ENCODE data around the gene PRIMA1.

PRIMA1 gene

DNA sequence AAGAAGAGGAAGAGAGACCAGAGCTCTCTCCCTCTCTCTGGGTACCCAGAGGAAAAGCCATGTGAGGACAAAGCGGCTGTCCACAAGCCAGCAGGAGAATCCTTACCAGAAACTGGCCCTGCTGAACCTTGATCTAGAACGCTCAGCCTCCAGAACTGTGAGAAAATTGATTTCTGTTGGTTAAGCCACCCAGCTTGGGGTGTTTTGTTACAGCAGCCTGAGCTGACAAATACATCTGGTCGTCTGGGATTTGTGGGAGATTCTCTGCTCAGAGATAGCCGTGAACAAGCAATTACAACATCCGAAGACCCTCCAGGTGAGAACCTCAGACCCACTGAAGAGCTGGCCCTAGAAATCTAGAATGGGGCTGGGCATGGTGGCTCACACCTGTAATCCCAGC, 6.5 kb upstream of the PRIMA1 start:
- H3K36me3 ChIP-seq (ENCODE audit: insufficient read depth, low read length) = no peaks in the 10 kb centered on the region
- H3K9me3 ChIP-seq (ENCODE audit: low read length) = no peaks in the 10 kb centered on the region

DNA sequence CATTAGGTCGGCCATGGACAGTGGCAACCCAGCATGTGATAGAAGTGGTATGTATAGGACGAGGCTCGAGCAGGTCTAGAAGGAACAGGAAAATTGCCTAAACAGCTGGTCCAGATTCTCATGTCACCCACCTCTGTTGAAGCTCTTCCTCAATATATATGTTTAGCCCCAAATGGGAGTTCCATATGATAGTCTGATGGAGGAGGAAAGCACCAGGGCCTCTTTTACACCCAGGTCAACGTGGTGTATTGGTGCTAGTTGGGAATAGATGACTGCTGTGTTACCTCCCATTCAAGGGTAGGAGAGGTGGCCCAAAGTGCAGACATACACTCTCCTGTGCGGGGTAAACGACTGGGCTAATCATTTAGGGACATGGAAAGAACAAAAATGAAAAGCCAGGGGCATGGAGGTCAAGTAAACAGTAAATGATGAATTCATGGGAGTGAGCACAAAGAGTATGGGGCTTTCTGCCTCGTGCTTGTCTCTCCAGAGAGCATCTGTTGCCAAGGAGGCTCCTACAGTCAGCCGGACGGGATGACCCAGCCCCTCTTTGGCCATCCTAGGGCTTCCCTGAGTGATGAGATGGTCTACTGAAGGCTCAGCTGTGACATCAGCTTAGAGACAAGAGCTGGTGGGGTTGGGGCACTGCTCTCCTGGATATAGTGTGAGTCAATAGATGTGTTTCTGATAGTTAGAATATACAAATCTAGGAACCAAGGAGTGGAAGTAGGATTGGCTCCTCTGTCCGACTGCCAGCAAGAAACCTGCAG, 5.5 kb upstream of the PRIMA1 start:
- Histone ChIP-seq H3K4me3 (ENCODE audit: low read depth, low read length, poor library complexity, severe bottlenecking) (no peak overlapping the region), H3K36me3 (ENCODE audit: insufficient read depth, low read length) (no peaks in the 10 kb centered on the region), H2AFZ (ENCODE audit: low read length) (no peak overlapping the region), H3K27me3 (ENCODE audit: insufficient read depth, low read length) (peaks cover 11% of the 10 kb centered on the region; the same call in 1 of the 2 replicates), H3K9me3 (ENCODE audit: low read length) (no peaks in the 10 kb centered on the region), H3K9ac (ENCODE audit: low read length) (no peak overlapping the region), H4K20me1 (ENCODE audit: insufficient read depth, low read length) (no peaks in the 10 kb centered on the region), H3K9me2 (ENCODE audit: low read depth, low read length) (no peaks in the 10 kb centered on the region), H3K4me2 (ENCODE audit: low read length) (no peak overlapping the region), H3K79me2 (ENCODE audit: insufficient read depth, low read length) (no peaks in the 10 kb centered on the region), H3K4me1 (ENCODE audit: insufficient read depth, low read length, severe bottlenecking) (no peaks in the 10 kb centered on the region), H3K27ac (ENCODE audit: low read depth, low read length, poor library complexity, severe bottlenecking) (no peak overlapping the region), H3F3A (ENCODE audit: insufficient read depth, low read length) (no peaks in the 10 kb centered on the region)
- no peak for TF ChIP-seq EZH2 (IDR thresholded peaks at IDR 0.05; ENCODE audit: borderline replicate concordance, low read length)
- TF ChIP-seq, protein P1, sequence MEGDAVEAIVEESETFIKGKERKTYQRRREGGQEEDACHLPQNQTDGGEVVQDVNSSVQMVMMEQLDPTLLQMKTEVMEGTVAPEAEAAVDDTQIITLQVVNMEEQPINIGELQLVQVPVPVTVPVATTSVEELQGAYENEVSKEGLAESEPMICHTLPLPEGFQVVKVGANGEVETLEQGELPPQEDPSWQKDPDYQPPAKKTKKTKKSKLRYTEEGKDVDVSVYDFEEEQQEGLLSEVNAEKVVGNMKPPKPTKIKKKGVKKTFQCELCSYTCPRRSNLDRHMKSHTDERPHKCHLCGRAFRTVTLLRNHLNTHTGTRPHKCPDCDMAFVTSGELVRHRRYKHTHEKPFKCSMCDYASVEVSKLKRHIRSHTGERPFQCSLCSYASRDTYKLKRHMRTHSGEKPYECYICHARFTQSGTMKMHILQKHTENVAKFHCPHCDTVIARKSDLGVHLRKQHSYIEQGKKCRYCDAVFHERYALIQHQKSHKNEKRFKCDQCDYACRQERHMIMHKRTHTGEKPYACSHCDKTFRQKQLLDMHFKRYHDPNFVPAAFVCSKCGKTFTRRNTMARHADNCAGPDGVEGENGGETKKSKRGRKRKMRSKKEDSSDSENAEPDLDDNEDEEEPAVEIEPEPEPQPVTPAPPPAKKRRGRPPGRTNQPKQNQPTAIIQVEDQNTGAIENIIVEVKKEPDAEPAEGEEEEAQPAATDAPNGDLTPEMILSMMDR (IDR thresholded peaks at IDR 0.05; ENCODE audit: low read length) = no peak

More for the DNA sequence above, 6.5 kb upstream of the PRIMA1 start:
- Histone ChIP-seq H2AFZ (ENCODE audit: low read length) (no peak overlapping the region), H4K20me1 (ENCODE audit: insufficient read depth, low read length) (no peaks in the 10 kb centered on the region), H3K79me2 (ENCODE audit: insufficient read depth, low read length) (no peaks in the 10 kb centered on the region), H3K4me2 (ENCODE audit: low read length) (no peak overlapping the region), H3K9me2 (ENCODE audit: low read depth, low read length) (no peaks in the 10 kb centered on the region), H3K9ac (ENCODE audit: low read length) (no peak overlapping the region), H3K27me3 (ENCODE audit: insufficient read depth, low read length) (peaks cover 11% of the 10 kb centered on the region; the same call in 1 of the 2 replicates), H3K4me1 (ENCODE audit: insufficient read depth, low read length, severe bottlenecking) (no peaks in the 10 kb centered on the region), H3K4me3 (ENCODE audit: low read depth, low read length, poor library complexity, severe bottlenecking) (no peak overlapping the region), H3K27ac (ENCODE audit: low read depth, low read length, poor library complexity, severe bottlenecking) (no peak overlapping the region), H3F3A (ENCODE audit: insufficient read depth, low read length) (no peaks in the 10 kb centered on the region)
- TF ChIP-seq, protein P1 (IDR thresholded peaks at IDR 0.05; ENCODE audit: low read length) = no peak
- TF ChIP-seq EZH2 (IDR thresholded peaks at IDR 0.05; ENCODE audit: borderline replicate concordance, low read length) = no peak

DNA sequence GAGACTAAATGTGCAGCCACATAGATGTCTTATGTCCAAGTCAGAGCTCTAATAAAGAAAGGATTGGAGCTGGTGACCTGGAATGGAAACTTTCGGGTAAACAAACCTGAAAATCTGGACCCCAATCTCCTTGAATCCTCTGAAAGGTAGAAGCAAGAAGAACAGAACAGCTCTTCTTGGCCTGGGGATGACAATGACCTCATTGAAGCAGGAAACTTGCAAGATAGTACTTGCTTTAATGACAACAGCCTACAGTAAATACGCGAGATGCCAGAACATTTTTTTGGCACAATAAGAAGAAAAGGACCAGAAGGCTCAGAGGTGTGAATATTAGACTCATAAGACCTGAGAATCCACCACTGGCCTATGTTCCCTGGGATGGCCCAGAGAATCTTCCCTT, 4.1 kb upstream of the PRIMA1 start:
- TF ChIP-seq, protein P1 (IDR thresholded peaks at IDR 0.05; ENCODE audit: low read length) = no peak
- no peak for TF ChIP-seq EZH2 (IDR thresholded peaks at IDR 0.05; ENCODE audit: borderline replicate concordance, low read length)
- H3K27me3 ChIP-seq (ENCODE audit: insufficient read depth, low read length) = peaks cover 11% of the 10 kb centered on the region; the same call in 1 of the 2 replicates
- no peak overlapping the region for H3K27ac ChIP-seq (ENCODE audit: low read depth, low read length, poor library complexity, severe bottlenecking)
- no peaks in the 10 kb centered on the region for H3F3A ChIP-seq (ENCODE audit: insufficient read depth, low read length)
- H2AFZ ChIP-seq (ENCODE audit: low read length) = no peak overlapping the region
- no peaks in the 10 kb centered on the region for H3K9me2 ChIP-seq (ENCODE audit: low read depth, low read length)
- H3K4me2 ChIP-seq (ENCODE audit: low read length) = no peak overlapping the region
- no peaks in the 10 kb centered on the region for H3K79me2 ChIP-seq (ENCODE audit: insufficient read depth, low read length)
- H4K20me1 ChIP-seq (ENCODE audit: insufficient read depth, low read length) = no peaks in the 10 kb centered on the region
- no peak overlapping the region for H3K4me3 ChIP-seq (ENCODE audit: low read depth, low read length, poor library complexity, severe bottlenecking)
- no peaks in the 10 kb centered on the region for H3K36me3 ChIP-seq (ENCODE audit: insufficient read depth, low read length)
- H3K4me1 ChIP-seq (ENCODE audit: insufficient read depth, low read length, severe bottlenecking) = no peaks in the 10 kb centered on the region
- no peaks in the 10 kb centered on the region for H3K9me3 ChIP-seq (ENCODE audit: low read length)
- no peak overlapping the region for H3K9ac ChIP-seq (ENCODE audit: low read length)
